Glutamatergic neuron (in vitro differentiated cells): ENCODE results near the gene RALGPS1. TPM values are rescaled to one million over a fixed set of nuclear protein-coding genes. Genes with fewer than 3 reads are reported as not detected.
A peak's percentile ranks its signal among the peaks of the same experiment; 100 is the strongest.

Experiments used
- DNase-seq: peaks from one replicate; pipeline ENCODE4 v3.0.0; 2022
- H3K27ac Mint-ChIP-seq: one replicate; pipeline ENCODE4 v1.8.0; 2020; ENCODE audit warnings: mild to moderate bottlenecking, mixed read lengths, inconsistent platforms; ENCODE audit not compliant: unreplicated experiment
- H3K27me3 Mint-ChIP-seq: one replicate; pipeline ENCODE4 v1.8.0; 2020; ENCODE audit warnings: mild to moderate bottlenecking, moderate library complexity, mixed read lengths, inconsistent platforms; ENCODE audit not compliant: unreplicated experiment
- H3K36me3 Mint-ChIP-seq: one replicate; pipeline ENCODE4 v1.8.0; 2020; ENCODE audit warnings: mild to moderate bottlenecking, mixed read lengths, inconsistent platforms; ENCODE audit not compliant: unreplicated experiment
- H3K4me1 Mint-ChIP-seq: one replicate; pipeline ENCODE4 v1.8.0; 2020; ENCODE audit warnings: mild to moderate bottlenecking, low read depth, mixed read lengths, inconsistent platforms; ENCODE audit not compliant: unreplicated experiment
- H3K4me3 Mint-ChIP-seq: one replicate; pipeline ENCODE4 v1.8.0; 2020; ENCODE audit warnings: mild to moderate bottlenecking, mixed read lengths, inconsistent platforms; ENCODE audit not compliant: unreplicated experiment
- H3K9me3 Mint-ChIP-seq: one replicate; pipeline ENCODE4 v1.8.0; 2020; ENCODE audit warnings: mild to moderate bottlenecking, moderate library complexity, mixed read lengths, inconsistent platforms; ENCODE audit not compliant: unreplicated experiment
- total RNA-seq: library from RNA; stranded (reverse); fragmentation: NEBNext Ultra II Directional; extraction: Animal tissue kit (Norgen Biotek cat#: 25700); gene quantifications from one replicate; pipeline ENCODE4 v1.2.1, GENCODE V29; 2021; ENCODE audit not compliant: unreplicated experiment
- TF ChIP-seq, protein P1 (sequence below): fragments of 200-600 bp; sonication (generic); IDR thresholded peaks from one replicate; pipeline ENCODE4 v1.5.0; 2021; ENCODE audit not compliant: partially characterized antibody, unreplicated experiment

RALGPS1 gene
- total RNA-seq, 1 donor from 2014 or later: 23.8 TPM

DNA sequence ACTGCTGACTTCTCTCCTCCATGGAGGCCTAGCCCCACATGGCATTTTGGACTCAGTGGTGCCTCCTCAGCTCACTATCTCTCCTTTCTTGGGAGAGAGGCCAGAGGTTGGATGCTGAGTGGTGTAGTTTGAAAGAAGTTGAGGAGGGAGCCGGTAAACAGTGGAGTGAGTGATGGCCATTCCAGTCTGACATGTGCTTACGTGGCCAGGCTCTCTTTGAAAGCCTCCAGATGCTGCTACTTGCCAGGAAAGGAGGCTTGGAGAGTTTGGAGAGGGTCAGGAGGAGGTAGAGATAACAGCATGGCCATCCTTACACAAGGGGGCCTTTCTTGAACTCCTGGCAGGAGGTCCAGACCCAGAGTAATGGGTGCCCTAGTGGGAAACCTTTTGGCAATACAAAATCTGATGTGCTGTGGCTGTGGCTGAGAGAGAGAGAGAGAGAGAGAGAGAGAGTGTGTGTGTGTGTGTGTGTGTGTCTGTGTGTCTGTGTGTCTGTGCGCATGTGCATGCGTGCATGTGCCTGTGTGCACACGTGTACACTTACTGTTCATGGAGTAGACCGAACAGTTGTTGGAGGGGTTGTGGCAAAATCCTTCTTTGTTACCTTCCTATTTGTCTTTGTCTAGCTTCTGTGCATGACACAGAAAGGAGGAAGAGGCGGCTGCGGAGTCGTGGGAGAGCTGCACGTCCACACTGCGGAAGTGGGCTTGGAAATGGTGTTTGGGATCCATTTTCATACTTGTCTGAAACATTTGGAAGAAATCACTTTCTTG is 37.8 kb downstream of the RALGPS1 start:
- DNase-seq: no peak
- TF ChIP-seq, protein P1, sequence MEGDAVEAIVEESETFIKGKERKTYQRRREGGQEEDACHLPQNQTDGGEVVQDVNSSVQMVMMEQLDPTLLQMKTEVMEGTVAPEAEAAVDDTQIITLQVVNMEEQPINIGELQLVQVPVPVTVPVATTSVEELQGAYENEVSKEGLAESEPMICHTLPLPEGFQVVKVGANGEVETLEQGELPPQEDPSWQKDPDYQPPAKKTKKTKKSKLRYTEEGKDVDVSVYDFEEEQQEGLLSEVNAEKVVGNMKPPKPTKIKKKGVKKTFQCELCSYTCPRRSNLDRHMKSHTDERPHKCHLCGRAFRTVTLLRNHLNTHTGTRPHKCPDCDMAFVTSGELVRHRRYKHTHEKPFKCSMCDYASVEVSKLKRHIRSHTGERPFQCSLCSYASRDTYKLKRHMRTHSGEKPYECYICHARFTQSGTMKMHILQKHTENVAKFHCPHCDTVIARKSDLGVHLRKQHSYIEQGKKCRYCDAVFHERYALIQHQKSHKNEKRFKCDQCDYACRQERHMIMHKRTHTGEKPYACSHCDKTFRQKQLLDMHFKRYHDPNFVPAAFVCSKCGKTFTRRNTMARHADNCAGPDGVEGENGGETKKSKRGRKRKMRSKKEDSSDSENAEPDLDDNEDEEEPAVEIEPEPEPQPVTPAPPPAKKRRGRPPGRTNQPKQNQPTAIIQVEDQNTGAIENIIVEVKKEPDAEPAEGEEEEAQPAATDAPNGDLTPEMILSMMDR: no peak
- peaks cover 13% of the 10 kb centered on the region for H3K4me1 Mint-ChIP-seq
- no peak overlapping the region for H3K27ac Mint-ChIP-seq
- H3K9me3 Mint-ChIP-seq: peaks cover 11% of the 10 kb centered on the region
- no peak overlapping the region for H3K4me3 Mint-ChIP-seq
- H3K27me3 Mint-ChIP-seq: no peaks in the 10 kb centered on the region
- H3K36me3 Mint-ChIP-seq: no peaks in the 10 kb centered on the region

DNA sequence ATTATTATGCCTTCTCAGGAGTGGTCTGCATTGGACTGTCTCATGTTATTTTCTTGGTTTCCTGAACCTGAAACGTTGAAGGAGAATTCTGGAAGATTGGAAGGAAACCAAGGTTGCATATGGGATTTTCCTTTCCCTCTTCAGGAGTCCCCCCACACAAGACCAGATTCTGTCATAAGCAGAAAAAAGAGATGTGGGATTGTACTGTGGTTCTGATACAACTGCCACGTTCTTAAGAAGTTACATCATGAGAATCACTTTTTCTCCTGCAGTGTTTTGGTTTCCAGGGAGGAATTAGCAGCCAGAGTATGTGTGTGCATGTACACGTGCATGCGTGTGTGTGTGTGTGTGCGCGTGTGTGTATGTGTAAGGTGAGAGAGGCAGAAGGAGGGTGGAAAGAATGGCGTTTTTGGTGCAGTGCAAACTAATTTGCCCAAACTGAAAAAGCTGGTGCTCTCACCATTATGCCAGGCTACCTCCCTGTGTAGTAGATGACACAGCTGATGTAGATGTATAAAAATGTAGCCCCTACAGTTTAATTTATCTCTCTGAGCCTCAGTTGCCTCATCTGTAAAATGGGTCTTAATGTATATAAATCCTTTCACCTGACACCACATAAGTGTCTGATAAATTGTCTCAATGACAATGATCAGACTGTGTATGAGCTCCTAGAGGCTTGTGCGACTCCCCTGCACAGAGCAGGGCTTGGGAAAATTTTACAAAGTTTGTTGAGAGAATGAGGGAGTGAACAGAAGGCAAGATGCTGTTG is 38.6 kb downstream of the RALGPS1 start:
- peaks cover 13% of the 10 kb centered on the region for H3K4me1 Mint-ChIP-seq
- H3K27ac Mint-ChIP-seq: no peak overlapping the region
- no peaks in the 10 kb centered on the region for H3K27me3 Mint-ChIP-seq
- no peak for DNase-seq
- peaks cover 11% of the 10 kb centered on the region for H3K9me3 Mint-ChIP-seq
- TF ChIP-seq, protein P1: no peak
- no peak overlapping the region for H3K4me3 Mint-ChIP-seq
- no peaks in the 10 kb centered on the region for H3K36me3 Mint-ChIP-seq

DNA sequence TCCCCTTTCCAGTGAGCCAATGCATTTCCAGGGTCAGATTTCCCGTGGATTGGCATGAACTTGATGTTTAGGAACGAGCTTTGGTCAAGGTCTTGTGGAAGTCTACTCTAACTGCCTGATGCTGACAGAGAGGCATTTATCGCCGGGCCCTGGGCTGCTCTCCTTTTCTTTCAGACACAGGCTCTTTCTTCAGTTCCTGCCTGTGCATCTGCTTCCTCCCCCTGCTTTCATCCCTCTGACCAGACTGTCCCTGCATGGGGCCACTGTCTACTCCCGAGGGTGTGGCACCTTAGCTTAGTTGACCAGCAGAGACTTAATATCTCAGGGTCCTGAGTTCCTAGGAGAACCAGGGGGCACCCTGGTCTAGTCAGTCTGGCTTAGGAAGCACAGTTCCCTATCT is 41.2 kb downstream of the RALGPS1 start:
- Mint-ChIP-seq H3K4me3 (no peak overlapping the region), H3K36me3 (no peaks in the 10 kb centered on the region), H3K9me3 (peaks cover 11% of the 10 kb centered on the region), H3K27ac (no peak overlapping the region), H3K4me1 (peaks cover 13% of the 10 kb centered on the region), H3K27me3 (no peaks in the 10 kb centered on the region)
- no peak for DNase-seq
- TF ChIP-seq, protein P1: no peak

DNA sequence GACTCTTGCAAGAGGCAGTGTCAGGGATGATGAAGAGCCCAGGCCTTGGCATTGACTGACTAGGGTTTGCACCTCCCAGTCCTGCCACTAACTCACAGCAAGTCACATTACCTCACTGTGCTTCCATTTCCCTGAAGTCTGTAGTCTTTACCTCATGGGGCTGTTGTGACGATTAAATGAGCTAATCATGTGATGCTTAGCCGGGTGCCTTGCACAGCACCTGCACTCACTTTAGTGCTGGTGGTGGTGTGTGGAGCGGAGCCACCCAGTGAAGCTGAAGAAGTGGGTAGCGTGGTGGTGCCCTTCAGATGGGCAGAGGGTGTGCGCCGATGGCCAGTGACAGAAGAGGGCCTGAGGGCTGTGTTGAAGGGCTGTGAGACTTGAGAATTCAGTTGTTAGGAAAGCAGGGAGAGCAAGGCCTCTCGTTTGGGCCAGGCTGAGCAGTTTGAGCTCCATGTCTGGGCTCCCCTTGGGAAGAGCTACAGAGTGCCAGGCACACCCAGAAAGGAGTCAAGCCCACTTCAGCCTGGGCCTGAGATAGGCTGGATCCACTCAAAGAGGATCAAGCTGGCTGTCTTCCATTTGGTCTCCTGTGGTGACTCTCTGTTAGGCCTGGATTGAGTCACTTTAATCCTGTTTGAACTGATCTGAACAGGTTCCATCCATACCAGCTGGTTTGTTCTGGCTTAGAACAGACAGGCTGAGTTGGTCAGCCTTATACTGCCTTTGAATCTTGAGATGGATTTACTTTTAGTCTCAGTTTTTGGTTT is 42.5 kb downstream of the RALGPS1 start:
- DNase-seq: no peak
- Mint-ChIP-seq H3K27ac (peak overlapping the region; percentile 20), H3K4me1 (peaks cover 13% of the 10 kb centered on the region), H3K9me3 (peaks cover 9% of the 10 kb centered on the region), H3K36me3 (no peaks in the 10 kb centered on the region), H3K4me3 (no peak overlapping the region), H3K27me3 (no peaks in the 10 kb centered on the region)
- TF ChIP-seq, protein P1: no peak
